GM20000 (cell line): ENCODE results near the gene MSTO1.
"Not testable (repeated sequence)": the region's sequence is repeated elsewhere in the genome, so short reads cannot be mapped to it uniquely, and the experiment has no call there.

Source experiments
- DNase-seq: peaks from one replicate; pipeline ENCODE4 v3.0.0; 2012; ENCODE audit warnings: low spot score
- TF ChIP-seq, protein P1 (sequence below): IDR thresholded peaks from 2 replicates; pipeline ENCODE4 v1.5.1; 2012; ENCODE audit warnings: mild to moderate bottlenecking, control low read depth; ENCODE audit errors: extremely low read depth, missing control alignments

Gene MSTO1

GRCh38 chr1:155591770-155592169 is 18.2 kb upstream of the MSTO1 start:
- TF ChIP-seq, protein P1, sequence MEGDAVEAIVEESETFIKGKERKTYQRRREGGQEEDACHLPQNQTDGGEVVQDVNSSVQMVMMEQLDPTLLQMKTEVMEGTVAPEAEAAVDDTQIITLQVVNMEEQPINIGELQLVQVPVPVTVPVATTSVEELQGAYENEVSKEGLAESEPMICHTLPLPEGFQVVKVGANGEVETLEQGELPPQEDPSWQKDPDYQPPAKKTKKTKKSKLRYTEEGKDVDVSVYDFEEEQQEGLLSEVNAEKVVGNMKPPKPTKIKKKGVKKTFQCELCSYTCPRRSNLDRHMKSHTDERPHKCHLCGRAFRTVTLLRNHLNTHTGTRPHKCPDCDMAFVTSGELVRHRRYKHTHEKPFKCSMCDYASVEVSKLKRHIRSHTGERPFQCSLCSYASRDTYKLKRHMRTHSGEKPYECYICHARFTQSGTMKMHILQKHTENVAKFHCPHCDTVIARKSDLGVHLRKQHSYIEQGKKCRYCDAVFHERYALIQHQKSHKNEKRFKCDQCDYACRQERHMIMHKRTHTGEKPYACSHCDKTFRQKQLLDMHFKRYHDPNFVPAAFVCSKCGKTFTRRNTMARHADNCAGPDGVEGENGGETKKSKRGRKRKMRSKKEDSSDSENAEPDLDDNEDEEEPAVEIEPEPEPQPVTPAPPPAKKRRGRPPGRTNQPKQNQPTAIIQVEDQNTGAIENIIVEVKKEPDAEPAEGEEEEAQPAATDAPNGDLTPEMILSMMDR, result peak; percentile 45
- peak; percentile 35 for DNase-seq

GRCh38 chr1:155595877-155596474 is 14.0 kb upstream of the MSTO1 start:
- not testable (repeated sequence) for DNase-seq

DNA sequence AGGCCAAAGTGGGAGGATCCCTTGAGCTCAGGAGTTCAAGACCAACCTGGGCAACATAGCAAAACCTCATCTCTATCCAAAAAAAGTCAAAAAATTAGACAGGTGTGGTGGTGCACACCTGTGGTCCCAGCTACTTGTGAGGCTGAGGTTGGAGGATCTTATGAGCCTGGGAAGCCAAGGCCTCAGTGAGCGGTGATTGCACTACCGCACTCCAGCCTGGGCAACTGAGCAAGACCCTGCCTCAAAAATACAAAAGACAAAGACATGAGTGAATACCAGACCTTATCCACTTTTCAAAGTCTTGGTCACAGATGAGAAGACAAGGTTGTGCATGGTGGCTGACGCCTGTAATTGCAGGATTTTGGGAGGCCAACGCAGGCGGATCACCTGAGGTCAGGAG is 13.2 kb upstream of the MSTO1 start:
- no peak for DNase-seq
- TF ChIP-seq, protein P1, result no peak

GRCh38 chr1:155598842-155599331 is 11.1 kb upstream of the MSTO1 start:
- no peak for DNase-seq
- TF ChIP-seq, protein P1, result no peak

- not testable (repeated sequence) for DNase-seq
Measured at GRCh38 chr1:155599828-155600572, 10.0 kb upstream of the MSTO1 start.

DNA sequence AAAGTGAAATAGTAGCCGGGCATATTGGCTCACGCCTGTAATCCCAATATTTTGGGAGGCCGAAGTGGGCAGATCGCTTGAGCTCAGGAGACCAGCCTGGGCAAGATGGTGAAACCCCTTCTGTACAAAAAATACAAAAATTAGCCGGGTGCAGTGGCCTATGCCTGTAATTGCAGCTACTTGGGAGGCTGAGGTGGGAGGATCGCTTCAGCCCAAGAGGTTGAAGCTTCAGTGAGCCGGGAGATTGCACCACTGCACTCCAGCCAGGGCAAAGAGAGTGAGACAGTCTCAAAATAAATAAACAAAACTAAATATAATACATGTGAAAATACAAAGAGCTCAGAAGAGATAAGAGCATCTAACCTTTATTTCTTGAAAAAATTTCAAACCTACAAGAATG is 2.3 kb upstream of the MSTO1 start:
- DNase-seq, result no peak
- TF ChIP-seq, protein P1, result no peak

- TF ChIP-seq, protein P1, result no peak
- no peak for DNase-seq
Measured at GRCh38 chr1:155608888-155609225, 1.2 kb upstream of the MSTO1 start.

GRCh38 chr1:155610257-155610647 is 234 bp downstream of the MSTO1 start:
- not testable (repeated sequence) for DNase-seq

GRCh38 chr1:155613226-155613625 is 3.2 kb downstream of the MSTO1 start:
- not testable (repeated sequence) for DNase-seq
